ENCODE results near the gene HES7.
A peak's percentile ranks its signal among the peaks of the same experiment; 100 is the strongest.

Gene HES7

GRCh38 chr17:8155996-8156245 lies 32.0 kb upstream of the HES7 start:
- H3K4me2 ChIP-seq, result peak overlapping the region; percentile 98
- peaks cover 69% of the 10 kb centered on the region for H3K4me1 ChIP-seq
- no peaks in the 10 kb centered on the region for H3K9me3 ChIP-seq
- H4K20me1 ChIP-seq, result peaks cover 20% of the 10 kb centered on the region
- peak overlapping the region; percentile 53 for H3K27ac ChIP-seq
- peak overlapping the region; percentile 71 for H3K9ac ChIP-seq
- no peaks in the 10 kb centered on the region for H3K27me3 ChIP-seq
- peak overlapping the region; percentile 63 for H3K4me3 ChIP-seq
- no peak for TF ChIP-seq Cebpa-rat (IDR thresholded peaks at IDR 0.05)
- peaks cover 16% of the 10 kb centered on the region for H3K36me3 ChIP-seq

DNA sequence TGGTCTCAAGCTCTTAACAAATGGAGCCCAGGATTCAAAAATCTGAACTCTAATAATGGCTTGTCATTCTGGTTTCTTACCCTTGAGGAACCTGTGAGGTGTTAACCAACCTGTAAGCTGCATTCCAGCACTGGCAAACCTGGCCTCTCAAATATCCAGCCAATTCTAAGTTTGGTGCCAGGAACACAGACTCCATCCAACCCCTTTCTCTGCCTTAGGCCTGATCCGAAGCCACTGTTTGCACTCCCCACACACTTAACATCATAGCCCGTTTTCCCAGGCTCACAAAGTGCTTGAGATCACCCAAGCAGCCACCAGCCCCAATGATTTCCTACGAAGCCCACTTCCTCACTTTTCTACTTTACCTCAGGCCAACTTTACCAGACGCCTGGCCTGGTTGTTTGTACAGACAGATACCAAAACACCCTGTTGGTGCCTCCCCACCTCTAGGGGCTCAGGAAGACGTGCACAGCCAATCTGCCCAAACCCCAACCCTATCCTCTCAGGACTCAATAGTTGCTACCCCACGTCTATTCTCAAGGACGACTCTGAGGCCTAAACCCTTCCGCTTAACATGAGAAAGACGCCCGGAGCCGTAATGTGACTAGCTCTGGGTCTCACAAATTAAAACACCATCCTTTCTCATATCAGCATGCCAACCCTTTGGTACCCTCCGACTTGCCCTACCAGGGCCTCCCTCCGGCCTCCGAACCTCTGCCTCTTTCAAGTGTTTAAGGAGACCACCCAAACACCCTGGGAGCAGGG lies 31.5 kb upstream of the HES7 start:
- TF ChIP-seq Cebpa-rat (IDR thresholded peaks at IDR 0.05), result no peak
- peak overlapping the region; percentile 53 for H3K27ac ChIP-seq

DNA sequence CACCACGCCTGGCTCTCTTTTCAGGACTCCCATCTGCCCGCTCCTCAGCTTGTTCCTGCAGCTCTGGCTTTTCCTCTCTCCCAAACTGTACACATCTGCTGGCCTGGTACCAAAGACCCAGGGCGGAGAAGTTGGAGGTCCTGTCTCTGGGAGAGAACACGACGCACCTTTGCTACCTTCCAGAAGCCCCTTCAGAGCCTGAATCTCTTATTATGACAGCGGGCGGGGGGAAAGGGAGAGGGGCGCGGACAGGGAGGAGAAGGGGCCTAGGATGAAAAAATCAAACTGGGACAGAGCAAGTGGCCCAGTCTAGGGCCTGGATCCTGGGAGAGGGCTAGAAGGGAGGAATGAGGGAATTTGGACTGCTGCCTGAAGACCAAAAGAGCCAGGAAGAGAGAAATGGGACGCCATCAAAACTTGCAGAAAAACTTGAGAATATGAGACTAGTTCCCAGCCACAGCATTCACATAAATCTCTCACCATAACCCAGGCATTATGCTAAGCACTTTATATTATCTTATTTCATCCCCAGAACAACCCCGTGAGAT lies 30.8 kb upstream of the HES7 start:
- no peak for TF ChIP-seq Cebpa-rat (IDR thresholded peaks at IDR 0.05)
- Histone ChIP-seq H3K4me3 (peak overlapping the region; percentile 47), H3K4me2 (peak overlapping the region; percentile 98), H3K9me3 (no peaks in the 10 kb centered on the region), H3K27ac (peak overlapping the region; percentile 42; the same call in 1 of the 2 replicates), H3K4me1 (peaks cover 69% of the 10 kb centered on the region), H3K27me3 (no peaks in the 10 kb centered on the region), H4K20me1 (peaks cover 21% of the 10 kb centered on the region), H3K9ac (peak overlapping the region; percentile 43; the same call in 1 of the 2 replicates), H3K36me3 (peaks cover 16% of the 10 kb centered on the region)

More for the DNA sequence above, 31.5 kb upstream of the HES7 start:
- no peaks in the 10 kb centered on the region for H3K9me3 ChIP-seq
- peaks cover 21% of the 10 kb centered on the region for H4K20me1 ChIP-seq
- H3K4me1 ChIP-seq, result peaks cover 69% of the 10 kb centered on the region
- H3K4me2 ChIP-seq, result peak overlapping the region; percentile 98
- peak overlapping the region; percentile 63 for H3K4me3 ChIP-seq
- H3K9ac ChIP-seq, result peak overlapping the region; percentile 71
- peaks cover 14% of the 10 kb centered on the region for H3K36me3 ChIP-seq
- H3K27me3 ChIP-seq, result no peaks in the 10 kb centered on the region

- H3K36me3 ChIP-seq, result peaks cover 17% of the 10 kb centered on the region
- H3K27me3 ChIP-seq, result no peaks in the 10 kb centered on the region
- peak overlapping the region; percentile 42; the same call in 1 of the 2 replicates for H3K27ac ChIP-seq
- TF ChIP-seq Cebpa-rat (IDR thresholded peaks at IDR 0.05), result no peak
- H4K20me1 ChIP-seq, result peaks cover 20% of the 10 kb centered on the region
- peak overlapping the region; percentile 43; the same call in 1 of the 2 replicates for H3K9ac ChIP-seq
- peak overlapping the region; percentile 47 for H3K4me3 ChIP-seq
- H3K4me1 ChIP-seq, result peaks cover 66% of the 10 kb centered on the region
- H3K4me2 ChIP-seq, result peak overlapping the region; percentile 98
- H3K9me3 ChIP-seq, result no peaks in the 10 kb centered on the region
Measured at GRCh38 chr17:8153957-8154607, 30.2 kb upstream of the HES7 start.

- Histone ChIP-seq H3K27ac (peak overlapping the region; percentile 42; the same call in 1 of the 2 replicates), H3K4me3 (peak overlapping the region; percentile 47; the same call in 1 of the 2 replicates), H3K4me2 (peak overlapping the region; percentile 98), H3K9ac (0 out of 2 replicates have a peak overlapping the region, but pooled peaks have one; percentile 43), H3K36me3 (peaks cover 22% of the 10 kb centered on the region), H3K9me3 (no peaks in the 10 kb centered on the region), H4K20me1 (peaks cover 21% of the 10 kb centered on the region), H3K27me3 (no peaks in the 10 kb centered on the region), H3K4me1 (peaks cover 64% of the 10 kb centered on the region)
- no peak for TF ChIP-seq Cebpa-rat (IDR thresholded peaks at IDR 0.05)
Measured at GRCh38 chr17:8153525-8153956, 29.6 kb upstream of the HES7 start.

- H4K20me1 ChIP-seq, result peaks cover 26% of the 10 kb centered on the region
- H3K9me3 ChIP-seq, result no peaks in the 10 kb centered on the region
- peaks cover 59% of the 10 kb centered on the region for H3K4me1 ChIP-seq
- no peak overlapping the region for H3K4me3 ChIP-seq
- TF ChIP-seq Cebpa-rat (IDR thresholded peaks at IDR 0.05), result no peak
- H3K36me3 ChIP-seq, result peaks cover 27% of the 10 kb centered on the region
- H3K27ac ChIP-seq, result peak overlapping the region; percentile 5; the same call in 1 of the 2 replicates
- H3K27me3 ChIP-seq, result no peaks in the 10 kb centered on the region
- no peak overlapping the region for H3K9ac ChIP-seq
- peak overlapping the region; percentile 98 for H3K4me2 ChIP-seq
Measured at GRCh38 chr17:8153031-8153451, 29.1 kb upstream of the HES7 start.

DNA sequence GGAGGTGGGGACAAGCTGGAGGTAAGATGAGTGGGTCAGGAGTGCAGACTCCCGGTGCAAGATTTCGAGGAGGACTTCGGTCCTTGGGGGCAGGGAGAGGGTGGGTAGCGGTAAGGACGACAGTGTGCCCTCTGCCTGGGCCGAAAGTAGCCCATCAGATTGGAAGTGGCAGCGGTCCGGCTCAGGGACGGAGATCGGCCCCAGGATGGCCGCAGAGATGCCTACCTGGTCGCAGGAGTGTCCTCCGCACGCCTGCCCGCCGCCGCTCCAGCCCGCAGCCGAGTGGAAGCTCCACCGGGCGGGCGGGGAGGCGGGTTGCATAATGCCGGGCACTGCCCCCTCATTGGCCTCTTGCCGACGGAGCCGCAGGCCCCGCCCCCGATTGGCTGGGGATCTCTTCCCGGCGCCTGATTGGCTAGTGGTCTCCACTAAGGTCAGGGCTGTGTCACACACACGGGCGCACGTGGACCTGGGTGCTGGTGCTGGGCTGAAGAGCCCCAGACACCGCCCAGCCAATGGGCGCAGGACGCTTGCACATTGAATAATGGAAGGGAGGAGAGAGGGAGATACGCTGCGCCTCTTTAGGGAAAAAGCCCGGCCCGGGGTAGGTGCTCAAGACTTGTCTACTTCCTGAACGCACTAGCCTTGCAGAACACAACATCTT lies 28.3 kb upstream of the HES7 start, which contains the start of gene PER1:
PER1 (minus strand) TSS at position 293 of the 664 bp plus-strand sequence. CDS start 1,698 bp downstream, outside the sequence.
- Histone ChIP-seq H3K27me3 (no peaks in the 10 kb centered on the region), H4K20me1 (peaks cover 34% of the 10 kb centered on the region), H3K27ac (peak within 1 kb of the TSS; percentile 82), H3K9ac (peak within 1 kb of the TSS; percentile 90), H3K4me3 (peak within 1 kb of the TSS; percentile 88), H3K9me3 (no peaks in the 10 kb centered on the region), H3K4me1 (peaks cover 58% of the 10 kb centered on the region), H3K4me2 (peak within 1 kb of the TSS; percentile 98), H3K36me3 (peaks cover 35% of the 10 kb centered on the region)
- TF ChIP-seq Cebpa-rat (IDR thresholded peaks at IDR 0.05), result peak; percentile 96

DNA sequence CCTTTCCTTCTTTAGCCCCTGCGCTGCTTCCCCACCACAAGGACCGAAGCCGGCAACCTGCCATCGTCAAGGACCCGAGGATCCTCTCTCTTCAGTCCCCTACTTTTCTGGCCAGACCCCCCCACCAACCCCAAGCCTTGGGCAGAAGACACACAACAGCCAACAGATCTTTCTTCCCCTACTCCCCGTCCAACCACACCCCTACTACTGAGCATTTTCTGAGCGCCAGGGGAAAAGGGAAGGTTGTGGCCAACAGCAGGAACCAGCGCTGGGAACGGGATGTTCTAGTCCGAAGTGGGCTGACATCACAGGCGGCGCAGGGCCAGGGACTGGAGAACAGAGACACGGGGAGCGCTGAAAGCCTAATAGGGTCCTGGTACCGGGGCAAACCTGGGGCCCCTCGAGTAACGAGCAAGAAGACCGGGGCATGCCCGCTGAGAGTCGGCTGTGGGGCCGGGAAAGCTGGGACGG lies 27.8 kb upstream of the HES7 start:
- Histone ChIP-seq H3K4me2 (peak overlapping the region; percentile 98), H4K20me1 (peaks cover 40% of the 10 kb centered on the region), H3K27me3 (no peaks in the 10 kb centered on the region), H3K4me1 (peaks cover 53% of the 10 kb centered on the region), H3K9ac (peak overlapping the region; percentile 90), H3K36me3 (peaks cover 41% of the 10 kb centered on the region), H3K9me3 (no peaks in the 10 kb centered on the region), H3K27ac (peak overlapping the region; percentile 82), H3K4me3 (peak overlapping the region; percentile 88)
- TF ChIP-seq Cebpa-rat (IDR thresholded peaks at IDR 0.05), result no peak

GRCh38 chr17:8151120-8151640 lies 27.3 kb upstream of the HES7 start:
- H4K20me1 ChIP-seq, result peaks cover 44% of the 10 kb centered on the region

More at GRCh38 chr17:8151120-8151640, 27.3 kb upstream of the HES7 start:
- H3K27ac ChIP-seq, result peak overlapping the region; percentile 82
- H3K36me3 ChIP-seq, result peaks cover 46% of the 10 kb centered on the region
- TF ChIP-seq Cebpa-rat (IDR thresholded peaks at IDR 0.05), result no peak
- no peaks in the 10 kb centered on the region for H3K9me3 ChIP-seq
- peak overlapping the region; percentile 90 for H3K9ac ChIP-seq
- H3K4me1 ChIP-seq, result peaks cover 53% of the 10 kb centered on the region
- H3K27me3 ChIP-seq, result no peaks in the 10 kb centered on the region
- H3K4me3 ChIP-seq, result peak overlapping the region; percentile 88
- peak overlapping the region; percentile 98 for H3K4me2 ChIP-seq

Measured in BLaER1 (cell line).